Esophagus muscularis mucosa (tissue), 4 donors: Measurements from ENCODE around the gene MCM9. TPM values are rescaled to one million over a fixed set of nuclear protein-coding genes. Genes with fewer than 3 reads are reported as not detected.
"Not testable (repeated sequence)": the region's sequence is repeated elsewhere in the genome, so short reads cannot be mapped to it uniquely, and the experiment has no call there.

Source experiments
- DNase-seq: peaks from one replicate; pipeline ENCODE4 v3.0.0-alpha.2; 2017; ENCODE audit errors: extremely low spot score
- H3K27ac ChIP-seq, 4 donors: fragments of 200-600 bp; sonication (generic); replicated peaks in 1 of 4; 1 replicate in 3 of 4; 2 replicates in 1 of 4; pipeline ENCODE4 v1.5.1; 2016 to 2019; ENCODE audit warnings: mild to moderate bottlenecking in 1 of 4
- H3K27me3 ChIP-seq, 4 donors: fragments of 200-600 bp; sonication (generic); one replicate each; pipeline versions ENCODE4 v1.5.1 to v1.6.0; 2016 to 2019
- H3K36me3 ChIP-seq, 4 donors: fragments of 200-600 bp; sonication (generic); one replicate each; pipeline ENCODE4 v1.5.1; 2016 to 2019
- H3K4me1 ChIP-seq, 4 donors: fragments of 200-600 bp; sonication (generic); one replicate each; pipeline ENCODE4 v1.5.1; 2016 to 2019
- H3K4me3 ChIP-seq, 4 donors: fragments of 200-600 bp; sonication (generic); 1 replicate in 2 of 4; 2 replicates in 2 of 4; pipeline ENCODE4 v1.5.1; 2016 to 2019; ENCODE audit warnings: mild to moderate bottlenecking in 4 of 4, moderate library complexity in 1 of 4
- H3K9me3 ChIP-seq, 4 donors: fragments of 200-600 bp; sonication (generic); 1 replicate in 3 of 4; 2 replicates in 1 of 4; pipeline ENCODE4 v1.5.1; 2016 to 2019
- EP300 ChIP-seq: sonication (generic); formaldehyde crosslinking; IDR thresholded peaks from one replicate; pipeline ENCODE4 v1.6.1; 2017; ENCODE audit warnings: antibody characterized with exemption
- POLR2A ChIP-seq: fragments of 450-650 bp; IDR thresholded peaks from one replicate; pipeline ENCODE4 v1.6.1; 2017; ENCODE audit warnings: antibody characterized with exemption, moderate library complexity, mild to moderate bottlenecking, low read depth
- POLR2AphosphoS5 ChIP-seq, 2 donors: sonication (generic); formaldehyde crosslinking; IDR thresholded peaks; one replicate each; pipeline ENCODE4 v1.6.1; 2017; ENCODE audit warnings: antibody characterized with exemption in 2 of 2
- WGBS: methylation state at CpG from one replicate; pipeline ENCODE4 v1.1.5; 2018; 5-methylcytosine and 5-hydroxymethylcytosine counted together
- intact Hi-C: fragments of 100-400 bp; cut with DNase I; formaldehyde crosslinking; loops from one replicate; pipeline ENCODE4 v1.15.1; 2023
- total RNA-seq, 4 donors: library from RNA; depleted of rRNA; stranded (reverse); fragments of >200 nt; gene quantifications; one replicate each; pipeline versions ENCODE4 v1.1.0 to v1.2.1, GENCODE V29; 2016
- TF ChIP-seq, protein P1 (sequence below), 3 experiments: fragments of 200-600 bp in 2 of 3; fragments of 450-650 bp in 1 of 3; sonication (generic) in 2 of 3; IDR thresholded peaks; one replicate each; pipeline ENCODE4 v1.5.1; 2017 to 2019; ENCODE audit warnings: antibody characterized with exemption in 3 of 3, mild to moderate bottlenecking in 2 of 3, moderate library complexity in 1 of 3

Gene MCM9
- total RNA-seq, 4 donors from 2014 or later: 10.8 to 18.1 (median 11.3) TPM

DNA sequence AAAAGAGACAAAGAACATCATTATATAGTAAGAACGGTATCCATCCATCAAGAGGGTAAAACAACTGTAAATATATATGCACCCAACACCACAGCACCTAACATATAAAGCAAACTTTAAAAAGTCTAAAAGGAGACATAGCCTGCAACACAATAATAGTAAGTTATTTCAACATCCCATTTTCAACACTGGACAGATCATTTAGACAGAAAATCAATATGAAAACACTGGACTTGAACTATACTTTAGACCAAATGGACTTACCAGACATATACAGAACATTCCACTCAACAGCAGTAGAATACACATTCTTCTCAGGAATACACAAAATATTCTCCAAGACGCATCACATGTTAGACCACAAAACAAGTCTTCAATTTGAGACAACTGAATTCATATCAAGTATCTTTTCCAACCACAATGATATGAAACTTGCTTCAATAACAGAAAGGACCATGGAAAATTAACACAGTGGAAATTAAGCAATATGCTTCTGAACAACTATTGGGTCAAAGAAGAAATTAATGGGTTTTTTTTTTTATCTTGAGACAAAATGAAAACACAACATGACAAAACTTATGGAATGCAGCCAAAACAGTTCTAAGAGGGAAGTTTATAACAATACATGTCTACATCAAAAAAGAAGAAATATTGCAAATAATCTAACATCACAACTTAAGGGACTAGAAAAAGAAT is 64.9 kb downstream of the MCM9 start:
- no peak for DNase-seq
- intact Hi-C loops: no loop called here
- TF ChIP-seq EP300: no peak
- no peak for TF ChIP-seq POLR2AphosphoS5 (IDR thresholded peaks at IDR 0.05)
- TF ChIP-seq, protein P1, sequence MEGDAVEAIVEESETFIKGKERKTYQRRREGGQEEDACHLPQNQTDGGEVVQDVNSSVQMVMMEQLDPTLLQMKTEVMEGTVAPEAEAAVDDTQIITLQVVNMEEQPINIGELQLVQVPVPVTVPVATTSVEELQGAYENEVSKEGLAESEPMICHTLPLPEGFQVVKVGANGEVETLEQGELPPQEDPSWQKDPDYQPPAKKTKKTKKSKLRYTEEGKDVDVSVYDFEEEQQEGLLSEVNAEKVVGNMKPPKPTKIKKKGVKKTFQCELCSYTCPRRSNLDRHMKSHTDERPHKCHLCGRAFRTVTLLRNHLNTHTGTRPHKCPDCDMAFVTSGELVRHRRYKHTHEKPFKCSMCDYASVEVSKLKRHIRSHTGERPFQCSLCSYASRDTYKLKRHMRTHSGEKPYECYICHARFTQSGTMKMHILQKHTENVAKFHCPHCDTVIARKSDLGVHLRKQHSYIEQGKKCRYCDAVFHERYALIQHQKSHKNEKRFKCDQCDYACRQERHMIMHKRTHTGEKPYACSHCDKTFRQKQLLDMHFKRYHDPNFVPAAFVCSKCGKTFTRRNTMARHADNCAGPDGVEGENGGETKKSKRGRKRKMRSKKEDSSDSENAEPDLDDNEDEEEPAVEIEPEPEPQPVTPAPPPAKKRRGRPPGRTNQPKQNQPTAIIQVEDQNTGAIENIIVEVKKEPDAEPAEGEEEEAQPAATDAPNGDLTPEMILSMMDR (IDR thresholded peaks at IDR 0.05): no peak
- no peak for TF ChIP-seq POLR2A
- H3K27ac ChIP-seq: no peak overlapping the region
- WGBS: 72% methylated on average over 2 of the region's 2 CpGs
- H3K4me3 ChIP-seq: no peak overlapping the region
- H3K9me3 ChIP-seq: no peaks in the 10 kb centered on the region
- no peaks in the 10 kb centered on the region for H3K36me3 ChIP-seq
- H3K4me1 ChIP-seq: peaks cover 3 to 6% (median 5%) of the 10 kb centered on the region in 4 donors
- H3K27me3 ChIP-seq: no peaks in the 10 kb centered on the region

DNA sequence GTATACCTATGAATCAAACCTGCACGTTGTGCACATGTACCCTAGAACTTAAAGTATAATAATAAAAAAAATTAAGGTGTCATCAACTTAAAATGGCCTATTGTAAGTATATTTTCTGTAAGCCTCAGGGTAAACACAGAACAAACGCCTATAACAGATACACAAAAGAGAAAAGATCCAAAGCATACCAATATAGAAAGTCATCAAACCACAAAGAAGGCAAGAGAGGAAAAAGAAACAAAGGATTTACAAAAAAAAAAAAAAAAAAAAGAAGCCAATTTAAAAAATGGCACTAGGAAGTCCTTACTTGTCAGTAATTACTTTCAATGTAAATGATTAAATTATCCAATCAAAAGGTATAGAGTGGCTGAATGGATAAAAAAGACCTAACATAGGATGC is 65.6 kb downstream of the MCM9 start:
- H3K9me3 ChIP-seq: no peaks in the 10 kb centered on the region
- H3K36me3 ChIP-seq: no peaks in the 10 kb centered on the region
- H3K4me3 ChIP-seq: no peak overlapping the region
- H3K27ac ChIP-seq: no peak overlapping the region
- no peak for DNase-seq
- 94% methylated on average over 2 of the region's 2 CpGs for WGBS
- H3K4me1 ChIP-seq: peaks cover 10 to 13% (median 12%) of the 10 kb centered on the region in 4 donors
- H3K27me3 ChIP-seq: no peaks in the 10 kb centered on the region
- TF ChIP-seq POLR2A: no peak
- no peak for TF ChIP-seq POLR2AphosphoS5 (IDR thresholded peaks at IDR 0.05)
- TF ChIP-seq, protein P1 (IDR thresholded peaks at IDR 0.05): no peak
- TF ChIP-seq EP300: no peak
- intact Hi-C loops: no loop called here

DNA sequence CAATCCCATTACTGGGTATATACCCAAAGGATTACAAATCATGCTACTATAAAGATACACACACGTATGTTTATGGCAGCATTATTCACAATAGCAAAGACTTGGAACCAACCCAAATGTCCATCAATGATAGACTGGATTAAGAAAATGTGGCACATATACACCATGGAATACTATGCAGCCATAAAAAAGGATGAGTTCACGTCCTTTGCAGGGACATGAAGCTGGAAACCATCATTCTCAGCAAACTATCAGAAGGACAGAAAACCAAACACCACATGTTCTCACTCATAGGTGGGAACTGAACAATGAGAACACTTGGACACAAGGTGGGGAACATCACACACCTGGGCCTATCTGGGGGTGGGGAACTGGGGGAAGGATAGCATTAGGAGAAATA is 66.1 kb downstream of the MCM9 start:
- H3K9me3 ChIP-seq, intact Hi-C loops, H3K36me3 ChIP-seq, DNase-seq, H3K4me3 ChIP-seq, H3K27ac ChIP-seq, H3K27me3 ChIP-seq: not testable (repeated sequence)
- peaks cover 13 to 17% (median 15%) of the 10 kb centered on the region in 4 donors for H3K4me1 ChIP-seq
- WGBS: 93% methylated on average over 2 of the region's 2 CpGs

DNA sequence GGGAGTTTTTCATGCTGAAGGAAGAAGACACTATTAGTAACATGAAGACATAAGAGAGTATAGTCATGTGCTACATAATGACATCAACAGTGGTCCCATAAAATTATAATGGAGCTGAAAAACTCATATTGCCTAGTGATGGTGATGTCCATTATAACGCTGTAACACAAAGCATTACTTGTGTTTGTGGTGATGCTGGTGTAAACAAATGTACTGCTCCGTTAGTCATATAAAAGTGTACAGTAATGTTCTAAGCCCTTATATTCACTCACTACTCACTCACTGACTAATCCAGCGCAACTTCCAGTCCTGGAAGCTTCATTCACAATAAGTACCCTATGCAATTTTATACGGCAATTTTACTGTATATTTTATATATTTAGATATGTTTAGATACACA is 67.8 kb downstream of the MCM9 start:
- Histone ChIP-seq H3K36me3 (no peaks in the 10 kb centered on the region), H3K4me3 (no peak overlapping the region), H3K27ac (no peak overlapping the region), H3K9me3 (no peaks in the 10 kb centered on the region), H3K27me3 (no peaks in the 10 kb centered on the region), H3K4me1 (peaks cover 13 to 18% (median 16%) of the 10 kb centered on the region in 4 donors)
- intact Hi-C loops: no loop called here
- WGBS: over 99% methylated on average over 4 of the region's 4 CpGs
- TF ChIP-seq POLR2A (no peak), EP300 (no peak), POLR2AphosphoS5 (IDR thresholded peaks at IDR 0.05) (no peak)
- TF ChIP-seq, protein P1 (IDR thresholded peaks at IDR 0.05): no peak
- no peak for DNase-seq

DNA sequence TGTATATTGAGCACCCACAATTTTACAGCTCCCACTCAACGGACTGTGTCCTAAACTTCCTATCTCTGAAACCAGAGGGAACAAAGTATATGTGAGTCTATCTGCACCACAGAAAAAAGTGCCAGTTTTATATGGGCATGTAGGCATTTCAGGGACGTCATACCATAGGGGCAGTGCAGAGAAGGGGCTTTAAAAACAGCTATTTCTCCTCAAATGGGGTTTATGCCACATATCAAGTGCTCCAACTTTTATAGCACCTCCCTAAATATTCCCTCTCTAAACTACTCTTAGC is 69.9 kb downstream of the MCM9 start:
- Histone ChIP-seq H3K4me1 (peaks cover 13 to 29% (median 16%) of the 10 kb centered on the region in 4 donors), H3K36me3 (peaks cover 0 to 7% (median 1%) of the 10 kb centered on the region in 4 donors), H3K9me3 (no peaks in the 10 kb centered on the region), H3K27me3 (no peaks in the 10 kb centered on the region), H3K4me3 (no peak overlapping the region), H3K27ac (no peak overlapping the region)
- intact Hi-C loops: no loop called here
- TF ChIP-seq EP300 (no peak), POLR2A (no peak), POLR2AphosphoS5 (IDR thresholded peaks at IDR 0.05) (no peak)
- TF ChIP-seq, protein P1 (IDR thresholded peaks at IDR 0.05): no peak
- DNase-seq: no peak
- 52% methylated on average over 2 of the region's 2 CpGs for WGBS
